ENCODE data around the gene LGALS14. TPM values are rescaled to one million over a fixed set of nuclear protein-coding genes. Genes with fewer than 3 reads are reported as not detected.
"Not testable (repeated sequence)": the region's sequence is repeated elsewhere in the genome, so short reads cannot be mapped to it uniquely, and the experiment has no call there.

LGALS14 gene
- total RNA-seq, 1 experiment from 2014 or later = not detected

GRCh38 chr19:39673862-39674261 lies 30.4 kb upstream of the LGALS14 start:
- H3K9me3 ChIP-seq (ENCODE audit: control insufficient read depth in 1 of 2, insufficient read depth in 1 of 2, low read depth in 1 of 2, low read length in 2 of 2); H3K27me3 ChIP-seq (ENCODE audit: insufficient read depth, low read length); DNase-seq (ENCODE audit: low read depth, low spot score); H4K20me1 ChIP-seq (ENCODE audit: insufficient read depth); H3K9me2 ChIP-seq (ENCODE audit: insufficient read depth); H3K4me2 ChIP-seq (ENCODE audit: low read length); ATAC-seq; H3K9ac ChIP-seq (ENCODE audit: low read length); H2AFZ ChIP-seq (ENCODE audit: low read depth, low read length, poor library complexity, severe bottlenecking); H3K27ac ChIP-seq (ENCODE audit: low read depth, low read length); H3K4me1 ChIP-seq (ENCODE audit: control insufficient read depth in 1 of 2, insufficient read depth in 2 of 2, low read length in 2 of 2); POLR2A ChIA-PET; intact Hi-C loops (cut with micrococcal nuclease); H3K36me3 ChIP-seq (ENCODE audit: control insufficient read depth in 1 of 2, insufficient read depth in 2 of 2, low read length in 2 of 2); H3K4me3 ChIP-seq (replicated peaks in 1 of 2; ENCODE audit: low read depth in 1 of 2, low read length in 2 of 2); H3K79me2 ChIP-seq (ENCODE audit: insufficient read depth, low read length); BruUV-seq (replicated peaks): not testable (repeated sequence)
- CTCF ChIA-PET = interaction anchor here (0.6 to 4.0 kb wide), 3 partner anchors 10 to 431 kb away, joined by 3 to 47 read pairs (median 5); no protein-coding TSS in a partner anchor
- RAD21 ChIA-PET (ENCODE audit: low non-redundant PET in 1 of 2, low total read pairs in 2 of 2, uncharacterized antibody in 2 of 2, unreplicated experiment in 2 of 2) = interaction anchor here in 1 of 2 experiments (1.0 kb wide), 1 partner anchor 122 kb away, joined by 4 read pairs; no protein-coding TSS in a partner anchor
- TF ChIP-seq RAD21 (IDR thresholded peaks at IDR 0.05; ENCODE audit: low read depth) = peak; percentile 48
- TF ChIP-seq, protein P1, sequence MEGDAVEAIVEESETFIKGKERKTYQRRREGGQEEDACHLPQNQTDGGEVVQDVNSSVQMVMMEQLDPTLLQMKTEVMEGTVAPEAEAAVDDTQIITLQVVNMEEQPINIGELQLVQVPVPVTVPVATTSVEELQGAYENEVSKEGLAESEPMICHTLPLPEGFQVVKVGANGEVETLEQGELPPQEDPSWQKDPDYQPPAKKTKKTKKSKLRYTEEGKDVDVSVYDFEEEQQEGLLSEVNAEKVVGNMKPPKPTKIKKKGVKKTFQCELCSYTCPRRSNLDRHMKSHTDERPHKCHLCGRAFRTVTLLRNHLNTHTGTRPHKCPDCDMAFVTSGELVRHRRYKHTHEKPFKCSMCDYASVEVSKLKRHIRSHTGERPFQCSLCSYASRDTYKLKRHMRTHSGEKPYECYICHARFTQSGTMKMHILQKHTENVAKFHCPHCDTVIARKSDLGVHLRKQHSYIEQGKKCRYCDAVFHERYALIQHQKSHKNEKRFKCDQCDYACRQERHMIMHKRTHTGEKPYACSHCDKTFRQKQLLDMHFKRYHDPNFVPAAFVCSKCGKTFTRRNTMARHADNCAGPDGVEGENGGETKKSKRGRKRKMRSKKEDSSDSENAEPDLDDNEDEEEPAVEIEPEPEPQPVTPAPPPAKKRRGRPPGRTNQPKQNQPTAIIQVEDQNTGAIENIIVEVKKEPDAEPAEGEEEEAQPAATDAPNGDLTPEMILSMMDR (IDR thresholded peaks at IDR 0.05 in 2 of 3, conservative IDR thresholded peaks at IDR 0.05 in 1 of 3; ENCODE audit: borderline replicate concordance in 1 of 3, insufficient read depth in 1 of 3, low read depth in 2 of 3, low read length in 2 of 3) = 0 out of 6 replicates have a peak, but pooled peaks of 1 of the 3 experiments have one; percentile 6

- DNase-seq (ENCODE audit: low read depth, low spot score) (no peak), ATAC-seq (no peak)
- ChIA-PET RAD21 (ENCODE audit: low non-redundant PET in 1 of 2, low total read pairs in 2 of 2, uncharacterized antibody in 2 of 2, unreplicated experiment in 2 of 2) (no interaction called here), POLR2A (no interaction called here), CTCF (no interaction called here)
- Histone ChIP-seq H4K20me1 (ENCODE audit: insufficient read depth) (no peaks in the 10 kb centered on the region), H3K4me1 (ENCODE audit: control insufficient read depth in 1 of 2, insufficient read depth in 2 of 2, low read length in 2 of 2) (peaks cover 0 to 10% of the 10 kb centered on the region in 2 experiments; a peak in 1 of 4 replicates), H3K4me2 (ENCODE audit: low read length) (no peak overlapping the region), H3K9ac (ENCODE audit: low read length) (no peak overlapping the region), H2AFZ (ENCODE audit: low read depth, low read length, poor library complexity, severe bottlenecking) (no peak overlapping the region), H3K79me2 (ENCODE audit: insufficient read depth, low read length) (no peaks in the 10 kb centered on the region), H3K9me3 (ENCODE audit: control insufficient read depth in 1 of 2, insufficient read depth in 1 of 2, low read depth in 1 of 2, low read length in 2 of 2) (no peaks in the 10 kb centered on the region), H3K27me3 (ENCODE audit: insufficient read depth, low read length) (peaks cover 8% of the 10 kb centered on the region; the same call in 1 of the 2 replicates), H3K9me2 (ENCODE audit: insufficient read depth) (no peaks in the 10 kb centered on the region), H3K27ac (ENCODE audit: low read depth, low read length) (no peak overlapping the region), H3K36me3 (ENCODE audit: control insufficient read depth in 1 of 2, insufficient read depth in 2 of 2, low read length in 2 of 2) (no peaks in the 10 kb centered on the region), H3K4me3 (replicated peaks in 1 of 2; ENCODE audit: low read depth in 1 of 2, low read length in 2 of 2) (no peak overlapping the region)
- BruUV-seq (replicated peaks) = no TSS peak
- intact Hi-C loops (cut with micrococcal nuclease) = no loop called here
- no peak for TF ChIP-seq SIN3A (IDR thresholded peaks at IDR 0.05; ENCODE audit: low read depth)
Measured at GRCh38 chr19:39676004-39676403, 28.3 kb upstream of the LGALS14 start.
